HepG2 (cell line): ENCODE results near the gene NACAD. TPM values are rescaled to one million over a fixed set of nuclear protein-coding genes. Genes with fewer than 3 reads are reported as not detected.

Experiments used
- ATAC-seq: fragments of 200-7000 bp; cut with Tn5 transposase; 3 replicates; pipeline ENCODE4 v1.9.1; 2020; ENCODE audit warnings: mild to moderate bottlenecking, moderate library complexity
- BruUV-seq: library from RNA; stranded (reverse); fragments of 400-500 nt; replicated peaks from 2 replicates; lab custom pipeline; 2021; lab: Mats Ljungman, UMichigan
- CTCF ChIA-PET: fragments of 300-600 bp; formaldehyde crosslinking; extraction: SDS; loops from one replicate; lab custom pipeline; 2021; ENCODE audit warnings: low total read pairs, inconsistent platforms, low intra/inter-chr PET ratio; lab: Yijun Ruan, JAX
- POLR2A ChIA-PET: fragments of 350-600 bp; sonication (Branson Sonifier 250); formaldehyde crosslinking; loops from one replicate; lab custom pipeline; 2020; ENCODE audit warnings: antibody characterized with exemption, inconsistent platforms; lab: Yijun Ruan, JAX
- DNase-seq: peaks from one replicate; pipeline ENCODE4 v3.0.0-alpha.2; 2015; ENCODE audit warnings: low spot score
- FAIRE-seq: peaks from 3 replicates; lab custom pipeline; 2011; peaks lifted over from hg19 to GRCh38; lab: Jason Lieb, UNC
- H2AFZ ChIP-seq: one replicate; pipeline ENCODE4 v1.6.1; 2011; ENCODE audit warnings: low read length, inconsistent platforms
- H3K27ac ChIP-seq: fragments of 300-600 bp; 3 replicates; pipeline ENCODE4 v1.8.0; 2011; ENCODE audit warnings: mixed run types, mild to moderate bottlenecking, mixed read lengths, low read length, inconsistent platforms; ENCODE audit not compliant: insufficient read depth; ENCODE audit errors: extremely low read length
- H3K27me3 ChIP-seq, 2 experiments: fragments of 200-600 bp in 1 of 2; 2 replicates in 1 of 2; 3 replicates in 1 of 2; pipeline versions ENCODE4 v1.6.0 to v1.8.0; 2011; ENCODE audit warnings: low read length in 2 of 2, mild to moderate bottlenecking in 2 of 2, moderate library complexity in 2 of 2, inconsistent platforms in 1 of 2; ENCODE audit not compliant: insufficient read depth in 2 of 2, control insufficient read depth in 1 of 2
- H3K36me3 ChIP-seq, 2 experiments: fragments of 200-600 bp in 1 of 2; replicated peaks in 1 of 2; 2 replicates in 1 of 2; 3 replicates in 1 of 2; pipeline versions ENCODE4 v1.5.1 to v1.8.0; 2011; ENCODE audit warnings: low read length in 2 of 2, inconsistent platforms in 1 of 2; ENCODE audit not compliant: insufficient read depth in 2 of 2, control insufficient read depth in 1 of 2
- H3K4me1 ChIP-seq: 2 replicates; pipeline ENCODE4 v1.5.1; 2012; ENCODE audit warnings: low read length, inconsistent platforms; ENCODE audit not compliant: insufficient read depth
- H3K4me2 ChIP-seq: 2 replicates; pipeline ENCODE4 v1.6.0; 2011; ENCODE audit warnings: low read depth, low read length, inconsistent platforms
- H3K4me3 ChIP-seq, 3 experiments: fragments of 200-600 bp in 1 of 3; sonication (generic), shearing (Covaris generic) in 1 of 3; replicated peaks in 1 of 3; 2 replicates each; pipeline ENCODE4 v1.5.1; 2011 to 2016; ENCODE audit warnings: low read length in 3 of 3, inconsistent platforms in 2 of 3, low read depth in 2 of 3, mild to moderate bottlenecking in 2 of 3, control low read depth in 1 of 3, mixed read lengths in 1 of 3; ENCODE audit not compliant: insufficient read depth in 1 of 3
- H3K79me2 ChIP-seq: one replicate; pipeline ENCODE4 v1.6.1; 2011; ENCODE audit warnings: low read length, inconsistent platforms; ENCODE audit not compliant: insufficient read depth
- H3K9ac ChIP-seq: 2 replicates; pipeline ENCODE4 v1.6.0; 2011; ENCODE audit warnings: mild to moderate bottlenecking, low read depth, low read length, inconsistent platforms; ENCODE audit not compliant: insufficient read depth
- H3K9me3 ChIP-seq: 2 replicates; pipeline ENCODE4 v1.5.1; 2012; ENCODE audit warnings: mild to moderate bottlenecking, low read length
- H4K20me1 ChIP-seq: 2 replicates; pipeline ENCODE4 v1.6.0; 2011; ENCODE audit warnings: inconsistent platforms, mild to moderate bottlenecking, low read length, moderate library complexity; ENCODE audit not compliant: insufficient read depth
- ISL2 ChIP-seq: sonication (generic); formaldehyde crosslinking; IDR thresholded peaks from 2 replicates; pipeline ENCODE4 v1.5.0; 2020; ENCODE audit warnings: missing genetic modification reagents
- KDM2A ChIP-seq: sonication (generic); formaldehyde crosslinking; IDR thresholded peaks from 2 replicates; pipeline ENCODE4 v1.4.0; 2020; ENCODE audit warnings: low read depth, missing genetic modification reagents, borderline replicate concordance
- MTF1 ChIP-seq: sonication (generic); formaldehyde crosslinking; IDR thresholded peaks from 2 replicates; pipeline ENCODE4 v1.5.0; 2020; ENCODE audit warnings: missing genetic modification reagents
- PPARG ChIP-seq: conservative IDR thresholded peaks from 2 replicates; pipeline ENCODE4 v1.6.1; 2016; ENCODE audit warnings: missing biosample characterization, missing genetic modification reagents
- RBM22 ChIP-seq: fragments of 200-400 bp; formaldehyde crosslinking; optimal IDR thresholded peaks from 2 replicates; pipeline ENCODE3; 2017; ENCODE audit warnings: mild to moderate bottlenecking, low read length, moderate library complexity
- SMAD1 ChIP-seq: sonication (generic); formaldehyde crosslinking; IDR thresholded peaks from 2 replicates; pipeline ENCODE4 v1.4.0; 2020; ENCODE audit warnings: missing genetic modification reagents, low read depth, mild to moderate bottlenecking, borderline replicate concordance
- STAG1 ChIP-seq: sonication (generic); formaldehyde crosslinking; IDR thresholded peaks from 2 replicates; pipeline ENCODE4 v1.4.0; 2020; ENCODE audit warnings: missing genetic modification reagents
- TOE1 ChIP-seq: sonication (generic); formaldehyde crosslinking; IDR thresholded peaks from 2 replicates; pipeline ENCODE4 v1.4.0; 2020; ENCODE audit warnings: mild to moderate bottlenecking, missing genetic modification reagents
- ZFAT ChIP-seq: sonication (generic); formaldehyde crosslinking; conservative IDR thresholded peaks from 2 replicates; pipeline ENCODE4 v1.8.1; 2023; ENCODE audit warnings: missing genetic modification reagents, inconsistent platforms
- ZNF282 ChIP-seq: fragments of 450-650 bp; IDR thresholded peaks from 2 replicates; pipeline ENCODE4 v1.6.1; 2018; ENCODE audit not compliant: partially characterized antibody
- ZNF33A ChIP-seq: sonication (generic); formaldehyde crosslinking; IDR thresholded peaks from 2 replicates; pipeline ENCODE4 v1.5.1; 2020; ENCODE audit warnings: missing genetic modification reagents, mild to moderate bottlenecking, moderate library complexity, borderline replicate concordance
- WGBS: methylation state at CpG from one replicate; pipeline ENCODE4 v1.1.6; 2017; ENCODE audit warnings: low lambda C conversion rate; 5-methylcytosine and 5-hydroxymethylcytosine counted together
- in situ Hi-C: cut with HindIII; loops from 2 replicates; pipeline ENCODE4 v1.10.0; 2017; ENCODE audit warnings: low pct_unique_long_range_greater_than_20kb; ENCODE audit not compliant: extremely low pct_ligation_motif_present
- intact Hi-C: fragments of 100-400 bp; cut with micrococcal nuclease; formaldehyde crosslinking; loops from one replicate; pipeline ENCODE4 v1.10.0; 2022; ENCODE audit not compliant: unreplicated experiment
- polyA plus RNA-seq, 8 experiments: library from polyadenylated mRNA; depleted of rRNA in 3 of 8; stranded (reverse) in 7 of 8; unstranded in 1 of 8; fragments of >200 nt; fragmentation: Illumina TruSeq in 4 of 8; extraction: Trizol in 4 of 8; gene quantifications; 2 replicates each; pipeline versions ENCODE4 v1.2.1 to v1.2.3, GENCODE V29; 2011 to 2016; ENCODE audit warnings: low read depth in 4 of 8, missing spikeins in 1 of 8, mixed read lengths in 1 of 8; ENCODE audit not compliant: insufficient read depth in 1 of 8
- total RNA-seq, 5 experiments: library from RNA; depleted of rRNA; stranded (reverse); fragments of >200 nt; fragmentation: Illumina TruSeq; extraction: Trizol; gene quantifications; 2 replicates each; pipeline ENCODE4 v1.2.3, GENCODE V29; 2016; ENCODE audit warnings: low read depth in 1 of 5
- TF ChIP-seq, protein P1 (sequence below): sonication (generic); formaldehyde crosslinking; IDR thresholded peaks from 2 replicates; pipeline ENCODE4 v1.4.0; 2020; ENCODE audit warnings: missing genetic modification reagents
- TF ChIP-seq, protein P2 (sequence below): sonication (generic); formaldehyde crosslinking; IDR thresholded peaks from 2 replicates; pipeline ENCODE4 v1.9.0; 2021; ENCODE audit warnings: mild to moderate bottlenecking, missing genetic modification reagents
- TF ChIP-seq, protein P3 (sequence below): sonication (generic); formaldehyde crosslinking; IDR thresholded peaks from 2 replicates; pipeline ENCODE4 v1.5.0; 2020; ENCODE audit warnings: missing genetic modification reagents

NACAD gene
- total and polyA plus RNA-seq, 2 of the 13 experiments (the other 11 are each of a cell fraction or from before 2014, with no cell fraction given) = 0.04 TPM; not detected in 1

DNA sequence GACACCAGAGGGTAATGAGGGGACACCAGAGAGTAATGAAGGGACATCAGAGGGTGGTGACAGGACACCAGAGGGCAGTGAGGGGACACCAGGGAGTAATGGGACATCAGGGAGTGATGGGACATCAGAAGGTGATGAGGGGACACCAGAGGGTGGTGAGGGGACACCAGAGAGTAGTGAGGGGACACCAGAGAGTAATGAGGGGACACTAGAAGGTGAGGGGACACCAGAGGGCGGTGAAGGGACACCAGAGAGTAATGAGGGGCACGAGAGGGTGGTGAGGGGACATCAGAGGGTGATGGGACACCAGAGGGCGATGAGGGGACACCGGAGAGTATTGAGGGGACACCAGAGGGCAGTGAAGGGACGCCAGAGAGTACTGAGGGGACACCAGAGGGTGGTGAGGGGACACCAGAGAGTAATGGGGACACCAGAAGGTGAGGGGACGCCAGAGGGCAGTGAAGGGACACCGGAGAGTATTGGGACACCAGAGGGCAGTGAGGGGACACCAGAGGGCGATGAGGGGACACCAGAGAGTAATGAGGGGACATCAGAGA, 10.6 kb downstream of the NACAD start:
- intact Hi-C loops = loop anchor here (1.0 kb wide), 1 partner anchor 58 kb away; no protein-coding TSS in a partner anchor
- H3K9ac ChIP-seq = no peak overlapping the region
- H3K4me3 ChIP-seq = no peak overlapping the region
- no peaks in the 10 kb centered on the region for H4K20me1 ChIP-seq
- ChIA-PET POLR2A (no interaction called here), CTCF (interaction anchor here (1.9 kb wide), 1 partner anchor 58 kb away, joined by 7 read pairs; no protein-coding TSS in a partner anchor)
- no peak for FAIRE-seq
- peak; percentile 46 for ATAC-seq
- no peak overlapping the region for H2AFZ ChIP-seq
- peaks cover 0 to 10% of the 10 kb centered on the region in 2 experiments; a peak in 1 of 5 replicates for H3K27me3 ChIP-seq
- no peaks in the 10 kb centered on the region for H3K79me2 ChIP-seq
- 44% methylated on average over 8 of the region's 8 CpGs for WGBS
- no peaks in the 10 kb centered on the region for H3K4me1 ChIP-seq
- DNase-seq = peak; percentile 34
- no TSS peak for BruUV-seq
- no peak overlapping the region for H3K4me2 ChIP-seq
- peaks cover 4 to 10% of the 10 kb centered on the region in 2 experiments; a peak in 2 of 5 replicates for H3K36me3 ChIP-seq
- H3K9me3 ChIP-seq = no peaks in the 10 kb centered on the region
- in situ Hi-C loops = no loop called here
- no peak overlapping the region for H3K27ac ChIP-seq
- TF ChIP-seq RBM22 (peak; percentile 34), TOE1 (CRISPR knock-in tag) (no peak), ZNF33A (CRISPR knock-in tag) (no peak), MTF1 (CRISPR knock-in tag) (no peak), PPARG (CRISPR knock-in tag) (no peak), ZNF282 (no peak), ZFAT (CRISPR knock-in tag) (no peak), KDM2A (CRISPR knock-in tag) (no peak), STAG1 (CRISPR knock-in tag) (peak; percentile 45), ISL2 (CRISPR knock-in tag) (no peak), SMAD1 (CRISPR knock-in tag) (no peak)
- TF ChIP-seq, protein P1, sequence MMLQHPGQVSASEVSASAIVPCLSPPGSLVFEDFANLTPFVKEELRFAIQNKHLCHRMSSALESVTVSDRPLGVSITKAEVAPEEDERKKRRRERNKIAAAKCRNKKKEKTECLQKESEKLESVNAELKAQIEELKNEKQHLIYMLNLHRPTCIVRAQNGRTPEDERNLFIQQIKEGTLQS (CRISPR knock-in tag) = no peak
- TF ChIP-seq, protein P2, sequence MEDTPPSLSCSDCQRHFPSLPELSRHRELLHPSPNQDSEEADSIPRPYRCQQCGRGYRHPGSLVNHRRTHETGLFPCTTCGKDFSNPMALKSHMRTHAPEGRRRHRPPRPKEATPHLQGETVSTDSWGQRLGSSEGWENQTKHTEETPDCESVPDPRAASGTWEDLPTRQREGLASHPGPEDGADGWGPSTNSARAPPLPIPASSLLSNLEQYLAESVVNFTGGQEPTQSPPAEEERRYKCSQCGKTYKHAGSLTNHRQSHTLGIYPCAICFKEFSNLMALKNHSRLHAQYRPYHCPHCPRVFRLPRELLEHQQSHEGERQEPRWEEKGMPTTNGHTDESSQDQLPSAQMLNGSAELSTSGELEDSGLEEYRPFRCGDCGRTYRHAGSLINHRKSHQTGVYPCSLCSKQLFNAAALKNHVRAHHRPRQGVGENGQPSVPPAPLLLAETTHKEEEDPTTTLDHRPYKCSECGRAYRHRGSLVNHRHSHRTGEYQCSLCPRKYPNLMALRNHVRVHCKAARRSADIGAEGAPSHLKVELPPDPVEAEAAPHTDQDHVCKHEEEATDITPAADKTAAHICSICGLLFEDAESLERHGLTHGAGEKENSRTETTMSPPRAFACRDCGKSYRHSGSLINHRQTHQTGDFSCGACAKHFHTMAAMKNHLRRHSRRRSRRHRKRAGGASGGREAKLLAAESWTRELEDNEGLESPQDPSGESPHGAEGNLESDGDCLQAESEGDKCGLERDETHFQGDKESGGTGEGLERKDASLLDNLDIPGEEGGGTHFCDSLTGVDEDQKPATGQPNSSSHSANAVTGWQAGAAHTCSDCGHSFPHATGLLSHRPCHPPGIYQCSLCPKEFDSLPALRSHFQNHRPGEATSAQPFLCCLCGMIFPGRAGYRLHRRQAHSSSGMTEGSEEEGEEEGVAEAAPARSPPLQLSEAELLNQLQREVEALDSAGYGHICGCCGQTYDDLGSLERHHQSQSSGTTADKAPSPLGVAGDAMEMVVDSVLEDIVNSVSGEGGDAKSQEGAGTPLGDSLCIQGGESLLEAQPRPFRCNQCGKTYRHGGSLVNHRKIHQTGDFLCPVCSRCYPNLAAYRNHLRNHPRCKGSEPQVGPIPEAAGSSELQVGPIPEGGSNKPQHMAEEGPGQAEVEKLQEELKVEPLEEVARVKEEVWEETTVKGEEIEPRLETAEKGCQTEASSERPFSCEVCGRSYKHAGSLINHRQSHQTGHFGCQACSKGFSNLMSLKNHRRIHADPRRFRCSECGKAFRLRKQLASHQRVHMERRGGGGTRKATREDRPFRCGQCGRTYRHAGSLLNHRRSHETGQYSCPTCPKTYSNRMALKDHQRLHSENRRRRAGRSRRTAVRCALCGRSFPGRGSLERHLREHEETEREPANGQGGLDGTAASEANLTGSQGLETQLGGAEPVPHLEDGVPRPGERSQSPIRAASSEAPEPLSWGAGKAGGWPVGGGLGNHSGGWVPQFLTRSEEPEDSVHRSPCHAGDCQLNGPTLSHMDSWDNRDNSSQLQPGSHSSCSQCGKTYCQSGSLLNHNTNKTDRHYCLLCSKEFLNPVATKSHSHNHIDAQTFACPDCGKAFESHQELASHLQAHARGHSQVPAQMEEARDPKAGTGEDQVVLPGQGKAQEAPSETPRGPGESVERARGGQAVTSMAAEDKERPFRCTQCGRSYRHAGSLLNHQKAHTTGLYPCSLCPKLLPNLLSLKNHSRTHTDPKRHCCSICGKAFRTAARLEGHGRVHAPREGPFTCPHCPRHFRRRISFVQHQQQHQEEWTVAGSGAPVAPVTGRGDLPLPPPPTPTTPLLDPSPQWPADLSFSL = no peak
- TF ChIP-seq, protein P3, sequence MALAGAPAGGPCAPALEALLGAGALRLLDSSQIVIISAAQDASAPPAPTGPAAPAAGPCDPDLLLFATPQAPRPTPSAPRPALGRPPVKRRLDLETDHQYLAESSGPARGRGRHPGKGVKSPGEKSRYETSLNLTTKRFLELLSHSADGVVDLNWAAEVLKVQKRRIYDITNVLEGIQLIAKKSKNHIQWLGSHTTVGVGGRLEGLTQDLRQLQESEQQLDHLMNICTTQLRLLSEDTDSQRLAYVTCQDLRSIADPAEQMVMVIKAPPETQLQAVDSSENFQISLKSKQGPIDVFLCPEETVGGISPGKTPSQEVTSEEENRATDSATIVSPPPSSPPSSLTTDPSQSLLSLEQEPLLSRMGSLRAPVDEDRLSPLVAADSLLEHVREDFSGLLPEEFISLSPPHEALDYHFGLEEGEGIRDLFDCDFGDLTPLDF (CRISPR knock-in tag) = no peak
